ENCODE data around the gene DNALI1. TPM values are rescaled to one million over a fixed set of nuclear protein-coding genes. Genes with fewer than 3 reads are reported as not detected.
"Not testable (repeated sequence)": the region's sequence is repeated elsewhere in the genome, so short reads cannot be mapped to it uniquely, and the experiment has no call there.

The DNALI1 gene
- total RNA-seq, 4 donors from 2014 or later = 0.26 to 13.9 (median 3.9) TPM

DNA sequence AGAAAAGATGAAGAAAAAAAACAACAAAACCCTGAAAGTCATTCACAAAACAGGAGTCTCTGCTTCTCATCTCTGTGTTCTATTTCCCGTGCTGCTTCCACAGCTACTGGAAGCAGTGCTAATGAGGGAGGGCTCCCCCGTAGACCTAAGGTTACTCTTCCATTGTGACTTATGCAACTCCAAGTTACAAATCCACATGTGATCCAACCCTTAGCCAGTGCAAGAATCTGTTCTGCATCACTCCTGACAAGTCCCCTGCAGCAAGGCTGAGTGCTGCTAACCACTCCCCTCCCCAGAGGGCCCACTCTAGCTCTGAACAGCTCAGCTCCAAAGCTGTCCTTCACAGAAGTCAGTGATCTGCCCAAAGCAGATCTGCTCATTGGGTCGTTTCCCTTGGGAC is 10.3 kb downstream of the DNALI1 start:
- Histone ChIP-seq H3K9me3 (no peaks in the 10 kb centered on the region), H3K4me3 (no peak overlapping the region), H3K36me3 (no peaks in the 10 kb centered on the region), H3K27ac (peak overlapping the region; percentile 1 to 50), H3K4me1 (no peaks in the 10 kb centered on the region), H3K27me3 (no peaks in the 10 kb centered on the region)
- TF ChIP-seq POLR2A (IDR thresholded peaks at IDR 0.05) = no peak
- TF ChIP-seq, protein P1, sequence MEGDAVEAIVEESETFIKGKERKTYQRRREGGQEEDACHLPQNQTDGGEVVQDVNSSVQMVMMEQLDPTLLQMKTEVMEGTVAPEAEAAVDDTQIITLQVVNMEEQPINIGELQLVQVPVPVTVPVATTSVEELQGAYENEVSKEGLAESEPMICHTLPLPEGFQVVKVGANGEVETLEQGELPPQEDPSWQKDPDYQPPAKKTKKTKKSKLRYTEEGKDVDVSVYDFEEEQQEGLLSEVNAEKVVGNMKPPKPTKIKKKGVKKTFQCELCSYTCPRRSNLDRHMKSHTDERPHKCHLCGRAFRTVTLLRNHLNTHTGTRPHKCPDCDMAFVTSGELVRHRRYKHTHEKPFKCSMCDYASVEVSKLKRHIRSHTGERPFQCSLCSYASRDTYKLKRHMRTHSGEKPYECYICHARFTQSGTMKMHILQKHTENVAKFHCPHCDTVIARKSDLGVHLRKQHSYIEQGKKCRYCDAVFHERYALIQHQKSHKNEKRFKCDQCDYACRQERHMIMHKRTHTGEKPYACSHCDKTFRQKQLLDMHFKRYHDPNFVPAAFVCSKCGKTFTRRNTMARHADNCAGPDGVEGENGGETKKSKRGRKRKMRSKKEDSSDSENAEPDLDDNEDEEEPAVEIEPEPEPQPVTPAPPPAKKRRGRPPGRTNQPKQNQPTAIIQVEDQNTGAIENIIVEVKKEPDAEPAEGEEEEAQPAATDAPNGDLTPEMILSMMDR (IDR thresholded peaks at IDR 0.05) = no peak
- peak; percentile 59 to 65 for DNase-seq
- intact Hi-C loops (cut with DNase I; ENCODE audit: low total_unique reads) = no loop called here

GRCh38 chr1:37570528-37571334 is 14.0 kb downstream of the DNALI1 start:
- TF ChIP-seq POLR2A (IDR thresholded peaks at IDR 0.05) = no peak
- TF ChIP-seq, protein P1 (IDR thresholded peaks at IDR 0.05) = no peak
- Histone ChIP-seq H3K9me3 (no peaks in the 10 kb centered on the region), H3K36me3 (no peaks in the 10 kb centered on the region), H3K27ac (no peak overlapping the region), H3K4me3 (no peak overlapping the region), H3K27me3 (no peaks in the 10 kb centered on the region), H3K4me1 (no peaks in the 10 kb centered on the region)
- intact Hi-C loops (cut with DNase I; ENCODE audit: low total_unique reads) = no loop called here
- DNase-seq = no peak

DNA sequence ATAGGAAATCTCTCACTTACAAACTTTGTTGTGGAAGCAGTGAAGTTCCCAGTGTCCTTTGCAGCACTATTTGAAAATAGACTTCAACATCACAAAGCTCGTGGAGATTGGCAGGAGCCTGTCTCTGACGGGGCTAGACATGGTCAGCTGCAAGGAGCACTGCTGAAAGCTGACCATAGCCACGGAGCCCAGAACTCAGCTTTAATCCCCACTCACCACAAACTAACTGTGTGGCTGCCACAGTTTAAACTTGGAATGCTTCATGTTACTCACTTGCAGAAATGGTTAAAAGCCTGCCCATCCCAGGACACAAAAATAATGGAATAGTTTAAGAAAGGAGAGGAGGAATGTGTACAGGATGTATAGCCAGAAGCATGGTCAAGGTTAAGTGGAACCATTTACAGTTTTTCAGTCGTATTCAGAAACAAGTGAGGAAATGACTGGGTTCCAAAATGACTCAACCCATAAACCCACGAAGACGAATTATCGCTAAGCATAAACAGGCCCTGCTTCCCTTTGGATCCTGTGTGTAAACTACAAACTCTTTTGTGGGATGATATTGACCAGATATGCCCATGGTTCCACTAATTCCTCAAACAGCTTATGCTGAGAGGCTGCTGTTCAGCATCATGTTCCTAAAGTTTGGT is 18.2 kb downstream of the DNALI1 start:
- no peaks in the 10 kb centered on the region for H3K9me3 ChIP-seq
- H3K36me3 ChIP-seq = no peaks in the 10 kb centered on the region
- no peak overlapping the region for H3K27ac ChIP-seq
- no peaks in the 10 kb centered on the region for H3K27me3 ChIP-seq
- no peaks in the 10 kb centered on the region for H3K4me1 ChIP-seq
- intact Hi-C loops (cut with DNase I; ENCODE audit: low total_unique reads) = no loop called here
- no peak for DNase-seq
- TF ChIP-seq, protein P1 (IDR thresholded peaks at IDR 0.05) = no peak
- no peak for TF ChIP-seq POLR2A (IDR thresholded peaks at IDR 0.05)
- no peak overlapping the region for H3K4me3 ChIP-seq

- H3K4me1 ChIP-seq = no peaks in the 10 kb centered on the region
- intact Hi-C loops (cut with DNase I; ENCODE audit: low total_unique reads) = no loop called here
- H3K27me3 ChIP-seq = no peaks in the 10 kb centered on the region
- no peak overlapping the region for H3K27ac ChIP-seq
- H3K4me3 ChIP-seq = no peak overlapping the region
- TF ChIP-seq, protein P1 (IDR thresholded peaks at IDR 0.05) = no peak
- TF ChIP-seq POLR2A (IDR thresholded peaks at IDR 0.05) = no peak
- DNase-seq = no peak
- H3K9me3 ChIP-seq = no peaks in the 10 kb centered on the region
- no peaks in the 10 kb centered on the region for H3K36me3 ChIP-seq
Measured at GRCh38 chr1:37575692-37576091, 19.0 kb downstream of the DNALI1 start.

- H3K36me3 ChIP-seq, H3K27ac ChIP-seq: not testable (repeated sequence)
Measured at GRCh38 chr1:37584544-37584943, 27.8 kb downstream of the DNALI1 start.

More at GRCh38 chr1:37584544-37584943, 27.8 kb downstream of the DNALI1 start:
- H3K4me1 ChIP-seq; intact Hi-C loops (cut with DNase I; ENCODE audit: low total_unique reads); H3K4me3 ChIP-seq; DNase-seq; H3K27me3 ChIP-seq; H3K9me3 ChIP-seq: not testable (repeated sequence)

All from uterus (tissue), 4 donors.